KBM-7 (cell line): ENCODE data around the gene SH3RF1.

ENCODE experiments used
- DNase-seq: peaks from one replicate; pipeline ENCODE4 v3.0.0-alpha.2; 2015
- in situ Hi-C: fragments of 300-500 bp; cut with MboI; formaldehyde crosslinking; loops from 2 replicates; pipeline ENCODE4 v1.14.3; 2020; ENCODE audit warnings: low sequenced_read_pairs, low pct_unique_long_range_greater_than_20kb, mixed read lengths

SH3RF1 gene

GRCh38 chr4:169098969-169099690 lies 171.6 kb downstream of the SH3RF1 start:
- no peak for DNase-seq
- in situ Hi-C loops, result no loop called here

- DNase-seq, result peak; percentile 91
- in situ Hi-C loops, result no loop called here
Observed at GRCh38 chr4:169098532-169098931, 172.2 kb downstream of the SH3RF1 start.

GRCh38 chr4:169098054-169098497 lies 172.7 kb downstream of the SH3RF1 start:
- DNase-seq, result no peak
- in situ Hi-C loops, result no loop called here

GRCh38 chr4:169096221-169096620 lies 174.5 kb downstream of the SH3RF1 start:
- in situ Hi-C loops, result no loop called here
- no peak for DNase-seq

GRCh38 chr4:169094656-169095231 lies 176.0 kb downstream of the SH3RF1 start:
- in situ Hi-C loops, result no loop called here
- no peak for DNase-seq

- no peak for DNase-seq
- in situ Hi-C loops, result no loop called here
Observed at GRCh38 chr4:169092889-169093522, 177.8 kb downstream of the SH3RF1 start.

- DNase-seq, result peak; percentile 73
- in situ Hi-C loops, result no loop called here
Observed at GRCh38 chr4:169090484-169091215, 180.1 kb downstream of the SH3RF1 start.

- no peak for DNase-seq
- in situ Hi-C loops, result no loop called here
Observed at GRCh38 chr4:169089004-169089403, 181.8 kb downstream of the SH3RF1 start.

GRCh38 chr4:169084954-169085353 lies 185.8 kb downstream of the SH3RF1 start:
- in situ Hi-C loops, result no loop called here
- no peak for DNase-seq

GRCh38 chr4:169080981-169081380 lies 189.8 kb downstream of the SH3RF1 start:
- in situ Hi-C loops, result no loop called here
- DNase-seq, result no peak

- in situ Hi-C loops, result no loop called here
- peak; percentile 86 for DNase-seq
Observed at GRCh38 chr4:169079942-169080827, 190.6 kb downstream of the SH3RF1 start.

- in situ Hi-C loops, result no loop called here
- DNase-seq, result no peak
Observed at GRCh38 chr4:169074117-169074516, 196.6 kb downstream of the SH3RF1 start.

GRCh38 chr4:169071747-169072146 lies 199.0 kb downstream of the SH3RF1 start:
- DNase-seq, result no peak
- in situ Hi-C loops, result no loop called here

- in situ Hi-C loops, result no loop called here
- DNase-seq, result peak; percentile 42
Observed at GRCh38 chr4:169070895-169071218, 199.9 kb downstream of the SH3RF1 start.

GRCh38 chr4:169070071-169070894 lies 200.5 kb downstream of the SH3RF1 start:
- no peak for DNase-seq
- in situ Hi-C loops, result no loop called here

GRCh38 chr4:169068423-169068822 lies 202.3 kb downstream of the SH3RF1 start:
- DNase-seq, result peak; percentile 23
- in situ Hi-C loops, result no loop called here

GRCh38 chr4:169066934-169067333 lies 203.8 kb downstream of the SH3RF1 start:
- no peak for DNase-seq
- in situ Hi-C loops, result no loop called here

- DNase-seq, result no peak
- in situ Hi-C loops, result no loop called here
Observed at GRCh38 chr4:169064296-169064695, 206.5 kb downstream of the SH3RF1 start.
